SJSA1 (cell line): ENCODE results near the gene POU6F2. TPM values are rescaled to one million over a fixed set of nuclear protein-coding genes. Genes with fewer than 3 reads are reported as not detected.

ENCODE experiments used
- DNase-seq, 2 experiments: peaks; one replicate each; pipeline ENCODE4 v3.0.0-alpha.2; 2015 to 2020; ENCODE audit warnings: low spot score in 2 of 2, low read depth in 1 of 2
- H3K27ac ChIP-seq: fragments of 250-450 bp; sonication (Bioruptor Pico); 2 replicates; pipeline ENCODE4 v1.5.1; 2020; ENCODE audit warnings: mild to moderate bottlenecking, moderate library complexity
- H3K27me3 ChIP-seq: fragments of 250-450 bp; sonication (Bioruptor Pico); replicated peaks from 2 replicates; pipeline ENCODE4 v1.5.1; 2020; ENCODE audit warnings: mild to moderate bottlenecking, moderate library complexity
- H3K36me3 ChIP-seq: fragments of 250-450 bp; sonication (Bioruptor Pico); 2 replicates; pipeline ENCODE4 v1.5.1; 2020; ENCODE audit warnings: mild to moderate bottlenecking
- H3K4me1 ChIP-seq: fragments of 250-450 bp; sonication (Bioruptor Pico); replicated peaks from 2 replicates; pipeline ENCODE4 v1.6.1; 2021; ENCODE audit warnings: mild to moderate bottlenecking
- H3K4me3 ChIP-seq: fragments of 250-450 bp; sonication (Bioruptor Pico); 2 replicates; pipeline ENCODE4 v1.5.1; 2020; ENCODE audit warnings: mild to moderate bottlenecking
- H3K9me3 ChIP-seq: fragments of 250-450 bp; sonication (Bioruptor Pico); replicated peaks from 2 replicates; pipeline ENCODE4 v1.5.1; 2020; ENCODE audit warnings: mild to moderate bottlenecking
- total RNA-seq: library from RNA; depleted of rRNA; stranded (reverse); fragments of >200 nt; shearing (Covaris generic); gene quantifications from 2 replicates; pipeline ENCODE4 v1.2.3, GENCODE V29; 2014

The POU6F2 gene
- total RNA-seq, 1 experiment from 2014 or later: not detected

DNA sequence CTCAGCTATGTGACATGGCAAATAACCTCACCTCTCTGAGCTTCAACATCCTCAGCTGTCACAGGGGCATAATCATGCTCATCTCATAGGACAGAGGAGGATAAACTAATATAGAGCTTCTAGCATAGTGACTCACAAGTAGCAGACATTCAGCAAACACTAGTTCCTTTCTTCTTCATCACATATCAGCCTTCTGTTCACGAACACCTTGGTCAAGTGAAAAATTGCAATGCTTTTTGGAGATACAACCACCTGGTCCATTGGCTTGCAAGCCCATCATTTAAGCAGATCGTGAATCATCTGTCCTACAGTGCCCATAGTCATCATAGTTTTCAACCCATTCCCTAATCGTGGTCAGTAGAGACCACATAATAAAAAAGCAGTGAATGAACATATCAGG, 310.6 kb downstream of the POU6F2 start:
- no peak overlapping the region for H3K27ac ChIP-seq
- H3K4me3 ChIP-seq: no peak overlapping the region
- H3K36me3 ChIP-seq: no peaks in the 10 kb centered on the region
- H3K27me3 ChIP-seq: no peaks in the 10 kb centered on the region
- no peaks in the 10 kb centered on the region for H3K9me3 ChIP-seq
- H3K4me1 ChIP-seq: no peaks in the 10 kb centered on the region
- no peak for DNase-seq

DNA sequence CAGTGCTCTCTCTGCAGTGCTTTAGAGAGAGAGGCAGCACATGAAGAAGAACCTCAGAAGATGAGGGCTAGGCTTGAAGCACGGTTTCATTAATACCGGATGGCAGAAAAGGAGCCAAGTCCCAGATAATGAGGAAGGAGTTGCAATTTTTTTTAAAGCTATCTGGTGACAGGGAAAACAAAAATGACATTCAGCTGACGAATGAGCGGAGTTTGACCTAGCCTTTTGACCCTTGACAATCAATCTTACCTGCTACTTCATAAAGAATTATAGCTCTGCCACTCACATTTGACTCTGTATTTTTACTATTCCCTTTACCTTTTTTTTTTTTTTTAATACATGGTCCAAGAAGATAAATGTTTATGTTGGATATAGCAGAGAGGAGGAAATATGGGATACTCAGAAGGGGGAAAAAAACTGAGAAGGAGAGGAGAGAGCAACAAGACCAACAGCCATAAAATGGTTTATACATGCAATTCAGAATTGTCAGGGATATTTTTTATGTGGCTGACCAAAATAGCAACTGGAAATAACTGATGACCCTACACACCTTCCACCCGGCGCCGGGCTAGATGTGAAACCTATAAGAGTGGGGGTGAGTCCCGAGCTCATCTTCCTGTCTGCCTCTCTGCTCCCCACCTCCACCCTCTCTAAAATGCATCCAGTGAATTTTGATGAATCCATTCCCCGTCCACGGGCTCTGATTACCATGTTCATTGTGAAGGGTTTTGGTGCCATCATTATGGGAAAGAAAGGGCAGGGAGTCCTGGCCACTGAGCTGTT, 314.1 kb downstream of the POU6F2 start:
- H3K9me3 ChIP-seq: no peaks in the 10 kb centered on the region
- no peaks in the 10 kb centered on the region for H3K4me1 ChIP-seq
- no peak overlapping the region for H3K27ac ChIP-seq
- DNase-seq: no peak
- no peak overlapping the region for H3K4me3 ChIP-seq
- no peaks in the 10 kb centered on the region for H3K27me3 ChIP-seq
- no peaks in the 10 kb centered on the region for H3K36me3 ChIP-seq

DNA sequence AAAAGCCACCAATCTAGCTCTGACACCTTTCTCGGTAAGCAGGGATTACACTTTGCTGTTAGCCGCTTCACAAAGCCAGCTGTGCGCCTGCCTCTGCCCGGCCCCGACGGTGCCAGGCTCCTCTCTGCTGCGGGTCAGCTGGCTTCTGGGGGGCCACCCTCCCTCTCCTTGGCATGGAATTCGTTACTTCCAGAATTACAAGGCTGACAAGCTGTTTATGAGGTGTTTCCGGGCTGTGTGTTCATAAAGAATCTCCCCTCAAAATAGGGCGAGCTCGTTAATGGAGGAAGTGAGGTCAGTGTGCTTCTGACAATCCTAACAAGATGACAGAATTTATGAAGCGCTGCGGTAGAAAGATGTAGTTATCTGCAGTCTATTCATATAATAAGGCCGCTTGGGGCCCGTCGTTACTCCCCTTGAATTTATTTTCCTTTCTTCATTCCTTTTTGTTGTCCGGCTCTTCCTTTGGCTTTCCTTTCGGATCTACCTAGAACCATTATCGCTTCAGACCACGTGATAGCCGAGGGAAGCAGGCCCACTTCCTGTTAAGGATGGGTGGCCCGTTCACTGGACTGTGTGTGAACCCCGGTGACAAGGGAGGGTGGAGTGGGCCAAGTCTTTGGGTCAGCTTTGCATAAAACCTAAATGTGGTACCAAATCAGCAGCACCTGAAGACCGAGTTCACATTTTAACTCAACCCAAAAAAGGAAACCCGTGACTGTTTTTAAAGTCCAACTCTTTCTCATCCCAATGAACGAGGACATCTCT, 315.5 kb downstream of the POU6F2 start:
- no peak for DNase-seq
- Histone ChIP-seq H3K4me3 (no peak overlapping the region), H3K27ac (no peak overlapping the region), H3K36me3 (no peaks in the 10 kb centered on the region), H3K4me1 (no peaks in the 10 kb centered on the region; the same call in 1 of the 2 replicates), H3K9me3 (no peaks in the 10 kb centered on the region), H3K27me3 (no peaks in the 10 kb centered on the region)

DNA sequence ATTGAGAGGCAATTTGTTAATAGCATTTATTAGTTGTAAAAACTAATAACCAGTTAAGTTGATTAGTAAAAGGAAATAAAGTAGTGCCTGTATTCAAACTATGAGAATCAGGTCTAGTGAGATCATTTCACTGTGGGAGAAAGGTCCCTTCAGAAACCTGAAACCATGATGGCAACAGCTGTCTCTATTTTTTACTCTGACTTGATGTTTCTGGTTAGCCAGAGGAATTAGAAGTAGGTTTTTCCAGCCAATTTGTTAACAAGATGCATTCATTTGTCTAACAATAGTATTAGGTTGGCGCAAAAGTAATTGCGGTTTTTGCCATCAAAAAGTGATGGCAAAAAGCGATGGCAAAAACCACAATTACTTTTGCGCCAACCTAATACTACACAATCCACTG, 316.3 kb downstream of the POU6F2 start:
- Histone ChIP-seq H3K4me3 (no peak overlapping the region), H3K36me3 (no peaks in the 10 kb centered on the region), H3K27ac (no peak overlapping the region), H3K9me3 (no peaks in the 10 kb centered on the region), H3K4me1 (no peaks in the 10 kb centered on the region; the same call in 1 of the 2 replicates), H3K27me3 (no peaks in the 10 kb centered on the region)
- DNase-seq: no peak

- peaks cover 12% of the 10 kb centered on the region for H3K4me1 ChIP-seq
- no peaks in the 10 kb centered on the region for H3K36me3 ChIP-seq
- no peak overlapping the region for H3K4me3 ChIP-seq
- no peak for DNase-seq
- H3K9me3 ChIP-seq: no peaks in the 10 kb centered on the region
- H3K27ac ChIP-seq: no peak overlapping the region
- no peaks in the 10 kb centered on the region for H3K27me3 ChIP-seq
These were observed 318.1 kb downstream of the POU6F2 start for GRCh38 chr7:39295796-39296195.

- DNase-seq: peak in 1 of 2 experiments; percentile 3
- Histone ChIP-seq H3K4me1 (peaks cover 12% of the 10 kb centered on the region), H3K27ac (no peak overlapping the region), H3K36me3 (no peaks in the 10 kb centered on the region), H3K27me3 (no peaks in the 10 kb centered on the region), H3K4me3 (no peak overlapping the region), H3K9me3 (no peaks in the 10 kb centered on the region)
These were observed 322.0 kb downstream of the POU6F2 start for GRCh38 chr7:39299695-39300094.

DNA sequence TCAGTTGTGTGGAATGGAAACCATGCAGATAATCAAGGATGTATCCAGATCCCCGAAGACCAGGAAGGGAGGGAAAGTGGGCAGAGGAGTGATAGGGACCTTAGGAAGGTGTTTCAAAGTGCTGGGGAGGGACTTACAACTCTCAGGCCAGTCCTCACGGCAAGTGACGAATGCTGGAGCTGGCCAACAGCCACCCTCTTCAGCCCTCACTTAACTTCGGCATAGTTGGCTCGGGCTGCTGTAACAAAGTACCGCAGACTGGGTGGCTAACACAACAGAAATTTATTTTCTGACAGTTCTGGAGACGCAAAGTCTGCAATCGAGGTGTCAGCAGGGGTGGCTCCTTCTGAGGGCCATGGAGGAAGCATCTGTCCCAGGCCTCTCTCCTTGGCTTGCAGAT, 322.6 kb downstream of the POU6F2 start:
- DNase-seq: no peak
- no peaks in the 10 kb centered on the region for H3K27me3 ChIP-seq
- H3K4me1 ChIP-seq: peaks cover 12% of the 10 kb centered on the region
- no peak overlapping the region for H3K4me3 ChIP-seq
- H3K9me3 ChIP-seq: no peaks in the 10 kb centered on the region
- H3K36me3 ChIP-seq: no peaks in the 10 kb centered on the region
- no peak overlapping the region for H3K27ac ChIP-seq

DNA sequence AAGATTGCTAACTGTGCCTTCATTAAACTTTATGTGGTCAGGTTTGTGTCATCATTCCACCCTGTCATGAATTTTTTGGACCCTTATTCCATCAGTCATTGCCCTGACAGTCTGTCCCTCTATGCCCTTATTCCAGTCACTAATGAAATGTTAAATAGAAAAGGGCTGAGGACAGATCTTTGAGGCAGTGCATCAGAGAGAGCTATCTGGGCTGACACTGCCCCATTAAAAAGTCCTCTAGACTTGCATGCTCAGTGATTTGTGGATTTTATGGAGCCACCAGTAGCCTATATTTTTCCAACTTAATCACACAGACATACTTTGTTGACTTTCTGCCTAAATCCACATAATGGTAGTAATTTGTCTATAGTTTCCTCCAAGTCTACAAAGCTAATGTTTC, 323.8 kb downstream of the POU6F2 start:
- Histone ChIP-seq H3K4me1 (peaks cover 12% of the 10 kb centered on the region), H3K27ac (no peak overlapping the region), H3K36me3 (no peaks in the 10 kb centered on the region), H3K27me3 (no peaks in the 10 kb centered on the region), H3K9me3 (no peaks in the 10 kb centered on the region), H3K4me3 (no peak overlapping the region)
- no peak for DNase-seq

GRCh38 chr7:39304178-39304577, 326.5 kb downstream of the POU6F2 start:
- DNase-seq: no peak
- peaks cover 12% of the 10 kb centered on the region for H3K4me1 ChIP-seq

GRCh38 chr7:39304668-39305405, 327.1 kb downstream of the POU6F2 start:
- Histone ChIP-seq H3K9me3 (no peaks in the 10 kb centered on the region), H3K27me3 (no peaks in the 10 kb centered on the region), H3K27ac (no peak overlapping the region), H3K4me3 (no peak overlapping the region), H3K4me1 (peaks cover 7% of the 10 kb centered on the region), H3K36me3 (no peaks in the 10 kb centered on the region)
- DNase-seq: no peak

More at GRCh38 chr7:39304178-39304577, 326.5 kb downstream of the POU6F2 start:
- Histone ChIP-seq H3K4me3 (no peak overlapping the region), H3K36me3 (no peaks in the 10 kb centered on the region), H3K27me3 (no peaks in the 10 kb centered on the region), H3K27ac (no peak overlapping the region), H3K9me3 (no peaks in the 10 kb centered on the region)

- Histone ChIP-seq H3K36me3 (no peaks in the 10 kb centered on the region), H3K4me1 (no peaks in the 10 kb centered on the region; the same call in 1 of the 2 replicates), H3K4me3 (no peak overlapping the region), H3K27ac (no peak overlapping the region), H3K9me3 (no peaks in the 10 kb centered on the region), H3K27me3 (no peaks in the 10 kb centered on the region)
- no peak for DNase-seq
These were observed 328.4 kb downstream of the POU6F2 start for GRCh38 chr7:39306016-39306570.

GRCh38 chr7:39310699-39311098, 333.0 kb downstream of the POU6F2 start:
- no peaks in the 10 kb centered on the region for H3K27me3 ChIP-seq
- no peaks in the 10 kb centered on the region for H3K9me3 ChIP-seq
- H3K4me3 ChIP-seq: no peak overlapping the region
- H3K4me1 ChIP-seq: no peaks in the 10 kb centered on the region; the same call in 1 of the 2 replicates
- DNase-seq: no peak
- no peaks in the 10 kb centered on the region for H3K36me3 ChIP-seq
- no peak overlapping the region for H3K27ac ChIP-seq

- Histone ChIP-seq H3K4me3 (no peak overlapping the region), H3K27ac (no peak overlapping the region), H3K36me3 (no peaks in the 10 kb centered on the region), H3K27me3 (no peaks in the 10 kb centered on the region), H3K4me1 (no peaks in the 10 kb centered on the region; the same call in 1 of the 2 replicates), H3K9me3 (no peaks in the 10 kb centered on the region)
- DNase-seq: no peak
These were observed 334.7 kb downstream of the POU6F2 start for GRCh38 chr7:39312254-39312989.
